Activated CD4-positive, alpha-beta T cell treated with anti-CD3 and anti-CD28 coated beads, Interleukin-2, amount 10 ng/mL, durations not matched to agents 24 days and 14 days (primary cell): Measurements from ENCODE around the gene ACSL5. TPM values are rescaled to one million over a fixed set of nuclear protein-coding genes. Genes with fewer than 3 reads are reported as not detected.
A peak's percentile ranks its signal among the peaks of the same experiment; 100 is the strongest.
"Not testable (repeated sequence)": the region's sequence is repeated elsewhere in the genome, so short reads cannot be mapped to it uniquely, and the experiment has no call there.

Experiments used
- DNase-seq: peaks from one replicate; pipeline ENCODE4 v3.0.0; 2022
- H3K27ac Mint-ChIP-seq: one replicate; pipeline ENCODE4 v1.8.0; 2022; ENCODE audit warnings: mild to moderate bottlenecking, mixed read lengths
- H3K27me3 Mint-ChIP-seq: one replicate; pipeline ENCODE4 v1.8.0; 2022; ENCODE audit warnings: mixed read lengths
- H3K36me3 Mint-ChIP-seq: one replicate; pipeline ENCODE4 v1.8.0; 2022; ENCODE audit warnings: low read depth, mild to moderate bottlenecking, mixed read lengths
- H3K4me1 Mint-ChIP-seq: one replicate; pipeline ENCODE4 v1.8.0; 2021; ENCODE audit warnings: mixed read lengths
- H3K4me3 Mint-ChIP-seq: one replicate; pipeline ENCODE4 v1.8.0; 2022; ENCODE audit warnings: mild to moderate bottlenecking, moderate library complexity, mixed read lengths
- H3K9me3 Mint-ChIP-seq: one replicate; pipeline ENCODE4 v1.8.0; 2021; ENCODE audit warnings: mixed read lengths
- intact Hi-C: fragments of 100-400 bp; cut with micrococcal nuclease; formaldehyde crosslinking; loops from one replicate; pipeline ENCODE4 v1.15.1; 2023
- total RNA-seq: library from RNA; stranded (reverse); gene quantifications from 2 replicates; pipeline ENCODE4 v1.2.3, GENCODE V29; 2022

The ACSL5 gene
- total RNA-seq, 1 donor from 2014 or later = 48.6 TPM

DNA sequence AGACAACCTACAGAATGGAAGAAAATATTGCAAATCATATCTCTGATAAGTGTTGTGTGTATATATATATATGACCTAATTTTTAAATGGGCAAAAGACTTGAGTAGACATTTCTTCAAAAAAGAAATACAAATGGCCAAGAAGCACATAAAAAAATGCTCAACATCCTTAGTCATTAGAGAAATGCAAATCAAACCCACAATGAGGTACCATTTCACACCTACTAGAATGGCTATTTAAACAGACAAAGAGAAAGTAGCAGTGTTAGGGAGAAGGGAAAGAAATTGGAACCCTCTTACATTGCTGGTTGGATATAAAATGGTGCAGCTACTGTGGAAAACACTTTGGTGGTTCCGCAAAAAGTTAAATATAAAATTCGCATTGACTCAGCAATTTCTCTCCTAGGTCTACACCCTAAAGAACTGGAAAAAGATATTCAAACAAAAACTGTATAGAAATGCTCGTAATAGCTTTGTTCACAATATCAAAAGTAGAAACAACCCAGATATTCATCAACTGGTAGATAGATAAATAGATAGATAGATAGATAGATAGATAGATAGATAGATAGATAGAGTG lies 16.3 kb downstream of the ACSL5 start:
- no peaks in the 10 kb centered on the region for H3K27me3 Mint-ChIP-seq
- peaks cover 25% of the 10 kb centered on the region for H3K36me3 Mint-ChIP-seq
- DNase-seq = no peak

DNA sequence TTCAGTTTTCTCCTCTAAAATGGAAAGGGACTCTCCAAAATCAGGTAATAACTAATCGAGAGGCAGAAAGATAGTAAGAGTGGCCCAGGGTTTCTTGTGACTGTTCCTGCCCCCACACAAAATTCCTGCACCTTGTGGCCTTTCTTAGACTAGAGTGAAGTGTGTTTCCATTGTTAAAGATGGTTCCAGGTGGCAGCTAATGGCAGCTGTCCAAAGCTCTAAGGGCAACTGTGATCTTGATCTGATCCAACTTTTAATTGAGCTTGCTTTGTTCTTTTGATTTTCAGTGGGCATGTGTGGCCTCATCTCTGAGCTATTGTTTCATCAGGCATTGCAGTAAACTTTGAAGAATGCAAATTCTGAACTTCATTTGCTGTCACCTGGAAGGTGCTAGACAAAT lies 19.4 kb downstream of the ACSL5 start:
- no peak overlapping the region for H3K4me3 Mint-ChIP-seq
- peak overlapping the region; percentile 31 for H3K27ac Mint-ChIP-seq
- no peak for DNase-seq
- no peaks in the 10 kb centered on the region for H3K9me3 Mint-ChIP-seq
- peaks cover 37% of the 10 kb centered on the region for H3K4me1 Mint-ChIP-seq
- peaks cover 19% of the 10 kb centered on the region for H3K36me3 Mint-ChIP-seq
- H3K27me3 Mint-ChIP-seq = no peaks in the 10 kb centered on the region
- intact Hi-C loops = no loop called here

More for the DNA sequence above, 16.3 kb downstream of the ACSL5 start:
- H3K27ac Mint-ChIP-seq = peak overlapping the region; percentile 69
- no peaks in the 10 kb centered on the region for H3K9me3 Mint-ChIP-seq
- H3K4me1 Mint-ChIP-seq = peaks cover 48% of the 10 kb centered on the region
- peak overlapping the region; percentile 54 for H3K4me3 Mint-ChIP-seq
- intact Hi-C loops = no loop called here

DNA sequence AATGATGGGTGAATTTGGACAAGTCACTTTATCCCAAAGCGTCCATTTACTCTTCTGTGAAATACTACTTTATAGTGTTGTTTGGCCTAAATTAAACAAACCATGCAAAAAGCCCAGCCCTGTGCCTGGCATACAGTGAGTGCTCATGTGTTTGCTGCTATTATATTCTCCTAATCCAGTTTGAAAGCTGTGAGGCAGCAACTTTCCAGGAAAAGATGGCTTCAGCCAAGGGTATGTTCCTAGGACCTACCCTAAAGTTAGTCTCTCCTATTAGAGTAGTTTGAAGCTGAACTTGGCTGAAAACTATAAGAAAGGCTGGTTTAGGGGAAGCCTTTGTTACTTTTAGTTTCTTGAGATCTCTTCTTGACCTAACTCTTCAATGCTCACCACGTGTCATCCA lies 19.9 kb downstream of the ACSL5 start:
- intact Hi-C loops = no loop called here
- no peaks in the 10 kb centered on the region for H3K27me3 Mint-ChIP-seq
- peak overlapping the region; percentile 20 for H3K27ac Mint-ChIP-seq
- no peak overlapping the region for H3K4me3 Mint-ChIP-seq
- no peaks in the 10 kb centered on the region for H3K9me3 Mint-ChIP-seq
- peaks cover 33% of the 10 kb centered on the region for H3K4me1 Mint-ChIP-seq
- DNase-seq = no peak
- H3K36me3 Mint-ChIP-seq = peaks cover 22% of the 10 kb centered on the region

DNA sequence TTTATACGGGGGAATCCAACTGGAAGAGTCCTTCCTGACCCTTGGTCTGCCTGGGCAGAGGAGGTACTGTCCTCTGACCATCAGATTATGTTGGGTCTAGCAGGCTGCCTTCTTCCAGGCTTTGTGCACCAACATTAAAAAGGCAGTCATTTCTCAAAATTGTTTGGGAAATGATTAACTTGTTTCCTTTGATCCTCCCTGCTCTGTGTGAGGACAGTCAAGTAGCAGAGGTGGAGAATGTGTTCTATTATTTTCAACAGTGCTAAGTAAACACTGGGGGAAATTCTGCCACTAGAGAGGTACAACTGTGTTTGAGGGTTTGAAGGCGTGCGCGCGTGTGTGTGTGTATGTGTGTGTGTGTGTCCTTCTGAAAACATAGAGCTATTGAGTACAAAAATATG lies 20.6 kb downstream of the ACSL5 start:
- Mint-ChIP-seq H3K36me3 (peaks cover 24% of the 10 kb centered on the region), H3K9me3 (no peaks in the 10 kb centered on the region), H3K27ac (peak overlapping the region; percentile 20), H3K4me3 (no peak overlapping the region), H3K4me1 (peaks cover 26% of the 10 kb centered on the region), H3K27me3 (no peaks in the 10 kb centered on the region)
- intact Hi-C loops = no loop called here
- no peak for DNase-seq

DNA sequence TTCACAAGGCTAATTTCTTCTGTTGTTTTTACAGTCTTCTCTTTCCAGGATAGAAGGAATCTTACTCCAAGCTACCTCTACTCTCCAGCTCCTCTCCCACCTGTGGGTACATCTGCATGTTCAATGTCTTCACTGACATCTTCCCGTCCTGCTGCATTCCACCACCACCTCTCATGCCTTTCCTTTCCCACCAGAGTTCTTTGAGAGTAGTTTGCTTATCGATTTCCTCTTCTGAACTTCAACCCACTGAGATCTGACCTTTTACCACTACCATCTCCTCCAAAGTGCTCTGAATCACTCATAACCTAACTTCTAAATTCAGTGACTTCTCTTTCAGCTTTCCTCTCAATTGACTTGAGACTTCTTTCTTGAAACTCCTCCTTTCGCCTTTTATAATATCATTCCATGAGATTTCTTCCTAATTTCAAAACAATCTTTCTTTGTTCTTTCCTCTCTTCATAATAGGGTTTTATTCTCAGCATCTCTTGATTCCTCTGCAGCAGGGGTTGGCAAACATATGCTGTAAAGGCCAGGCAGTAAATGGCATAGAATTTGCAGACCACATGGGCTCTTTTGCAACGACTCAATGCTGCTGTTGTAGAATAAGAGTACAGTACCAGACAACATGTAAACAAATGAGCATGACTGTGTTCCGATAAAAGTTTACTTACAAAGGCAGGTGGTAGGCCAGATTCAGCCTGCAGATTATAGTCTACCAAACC lies 22.1 kb downstream of the ACSL5 start:
- no peak overlapping the region for H3K27ac Mint-ChIP-seq
- no peak overlapping the region for H3K4me3 Mint-ChIP-seq
- H3K4me1 Mint-ChIP-seq = peaks cover 18% of the 10 kb centered on the region
- no peaks in the 10 kb centered on the region for H3K9me3 Mint-ChIP-seq
- intact Hi-C loops = no loop called here
- DNase-seq = no peak
- H3K36me3 Mint-ChIP-seq = peaks cover 27% of the 10 kb centered on the region
- no peaks in the 10 kb centered on the region for H3K27me3 Mint-ChIP-seq

DNA sequence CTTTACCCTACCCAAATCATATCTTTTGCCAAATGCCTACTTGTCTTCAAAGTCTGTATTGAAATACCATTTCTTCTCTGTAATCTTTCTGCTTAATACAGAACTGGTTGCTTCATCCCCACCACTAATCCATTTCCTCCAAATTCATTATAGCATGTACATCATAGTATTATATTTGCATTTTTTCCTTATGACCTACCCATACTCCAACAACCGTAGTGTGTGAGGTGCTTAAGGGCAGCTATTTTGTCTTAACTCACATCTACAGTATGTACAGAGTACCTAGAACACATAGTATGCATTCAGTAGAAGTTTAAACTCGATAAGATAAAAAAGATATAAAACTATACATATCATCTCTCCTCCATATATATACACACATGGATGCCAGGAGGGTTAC lies 23.7 kb downstream of the ACSL5 start:
- Mint-ChIP-seq H3K4me3 (no peak overlapping the region), H3K27ac (no peak overlapping the region), H3K9me3 (no peaks in the 10 kb centered on the region), H3K36me3 (peaks cover 26% of the 10 kb centered on the region), H3K27me3 (no peaks in the 10 kb centered on the region), H3K4me1 (peaks cover 13% of the 10 kb centered on the region)
- intact Hi-C loops = no loop called here
- DNase-seq = no peak

DNA sequence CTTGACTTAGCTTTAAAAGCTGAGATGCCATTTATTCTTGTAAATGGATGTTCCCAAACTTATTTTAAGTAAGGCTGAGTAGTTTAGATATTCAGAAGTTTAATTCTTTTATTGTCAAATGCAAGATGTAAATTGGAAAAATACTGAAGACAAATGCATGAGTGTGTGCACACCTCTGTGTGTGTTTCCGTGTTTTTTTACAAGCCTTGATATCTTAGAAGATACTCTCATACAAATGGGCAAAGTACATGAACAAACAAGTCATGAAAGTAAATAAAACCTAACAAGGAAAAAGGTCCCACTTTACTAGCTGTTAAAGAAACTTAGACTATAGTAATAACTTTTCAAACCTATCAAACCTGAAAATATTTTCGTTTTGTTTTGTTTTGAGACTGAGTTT lies 29.0 kb downstream of the ACSL5 start:
- H3K4me3 Mint-ChIP-seq = no peak overlapping the region
- intact Hi-C loops = no loop called here
- H3K9me3 Mint-ChIP-seq = peaks cover 11% of the 10 kb centered on the region
- DNase-seq = no peak
- H3K27me3 Mint-ChIP-seq = no peaks in the 10 kb centered on the region
- H3K27ac Mint-ChIP-seq = no peak overlapping the region
- peaks cover 64% of the 10 kb centered on the region for H3K36me3 Mint-ChIP-seq
- peaks cover 3% of the 10 kb centered on the region for H3K4me1 Mint-ChIP-seq

DNA sequence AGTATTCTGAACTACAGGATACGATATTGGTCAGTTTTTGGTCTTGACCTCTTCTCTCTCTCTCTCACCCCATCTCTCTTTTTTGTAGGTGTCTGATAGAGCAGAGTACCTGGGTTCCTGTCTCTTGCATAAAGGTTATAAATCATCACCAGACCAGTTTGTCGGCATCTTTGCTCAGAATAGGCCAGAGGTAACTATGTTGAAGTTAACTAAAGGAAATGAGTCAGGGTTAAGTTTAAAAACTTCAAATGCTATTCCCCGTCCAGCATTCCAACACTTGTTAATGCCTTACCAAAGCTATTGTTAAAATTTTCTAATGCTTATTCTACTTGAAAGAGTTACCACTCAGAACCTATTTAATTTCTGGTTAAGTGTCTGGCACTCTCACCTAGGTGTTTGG lies 30.7 kb downstream of the ACSL5 start:
- H3K36me3 Mint-ChIP-seq = peaks cover 65% of the 10 kb centered on the region
- DNase-seq = no peak
- peaks cover 11% of the 10 kb centered on the region for H3K9me3 Mint-ChIP-seq
- H3K4me1 Mint-ChIP-seq = peaks cover 3% of the 10 kb centered on the region
- H3K27me3 Mint-ChIP-seq = no peaks in the 10 kb centered on the region
- intact Hi-C loops = no loop called here
- H3K27ac Mint-ChIP-seq = no peak overlapping the region
- H3K4me3 Mint-ChIP-seq = no peak overlapping the region

DNA sequence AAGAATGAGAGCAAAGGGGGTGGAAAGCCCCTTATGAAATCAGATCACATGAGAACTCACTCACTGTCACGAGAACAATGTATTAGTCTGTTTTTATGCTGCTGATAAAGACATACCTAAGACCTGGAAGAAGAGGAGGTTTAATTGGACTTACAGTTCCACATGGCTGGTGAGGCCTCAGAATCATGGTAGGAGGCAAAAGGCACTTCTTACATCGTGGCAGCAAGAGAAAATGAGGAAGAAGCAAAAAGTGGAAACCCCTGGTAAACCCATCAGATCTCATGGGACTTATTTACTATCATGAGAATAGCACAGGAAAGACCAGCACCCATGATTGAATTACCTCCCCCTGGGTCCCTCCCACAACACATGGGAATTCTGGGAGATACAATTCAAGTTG lies 32.9 kb downstream of the ACSL5 start:
- H3K4me3 Mint-ChIP-seq, intact Hi-C loops, H3K27me3 Mint-ChIP-seq, H3K27ac Mint-ChIP-seq, H3K4me1 Mint-ChIP-seq, DNase-seq: not testable (repeated sequence)
- Mint-ChIP-seq H3K9me3 (peaks cover 11% of the 10 kb centered on the region), H3K36me3 (peaks cover 68% of the 10 kb centered on the region)

DNA sequence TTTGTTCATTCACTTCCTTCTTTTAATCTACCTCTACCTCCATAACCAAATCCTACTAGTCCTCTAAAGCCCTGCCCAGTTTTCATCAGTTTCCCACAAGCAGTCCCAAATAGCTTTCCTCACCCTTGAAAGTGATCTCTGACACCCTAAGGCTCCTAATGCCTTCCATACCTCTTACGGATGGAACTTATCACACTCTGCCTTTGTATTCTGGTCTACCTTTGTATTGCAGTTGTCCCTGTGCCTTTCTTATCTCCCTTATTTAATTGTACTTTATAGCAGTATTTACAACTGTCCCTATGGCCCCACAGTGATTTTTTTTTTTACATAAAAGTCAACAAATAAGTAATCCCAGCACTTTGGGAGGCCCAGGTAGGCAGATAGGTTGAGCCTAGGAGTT lies 33.8 kb downstream of the ACSL5 start:
- intact Hi-C loops = no loop called here
- Mint-ChIP-seq H3K27me3 (no peaks in the 10 kb centered on the region), H3K27ac (no peak overlapping the region), H3K4me3 (no peak overlapping the region), H3K4me1 (peaks cover 3% of the 10 kb centered on the region), H3K36me3 (peaks cover 71% of the 10 kb centered on the region), H3K9me3 (peaks cover 11% of the 10 kb centered on the region)
- DNase-seq = no peak

DNA sequence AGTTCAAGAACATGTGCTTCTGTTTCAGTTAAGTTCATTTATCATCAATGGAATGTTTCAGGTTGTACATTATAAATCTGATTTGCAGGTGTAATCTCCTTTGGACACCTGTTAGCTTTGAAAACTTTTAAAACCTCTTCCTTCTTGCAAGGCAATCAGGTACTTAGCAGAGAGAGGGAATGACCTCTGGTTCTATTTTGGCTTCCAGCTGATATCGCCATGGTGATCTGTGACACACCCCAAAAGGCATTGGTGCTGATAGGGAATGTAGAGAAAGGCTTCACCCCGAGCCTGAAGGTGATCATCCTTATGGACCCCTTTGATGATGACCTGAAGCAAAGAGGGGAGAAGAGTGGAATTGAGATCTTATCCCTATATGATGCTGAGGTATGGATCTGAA lies 35.4 kb downstream of the ACSL5 start:
- Mint-ChIP-seq H3K9me3 (peaks cover 11% of the 10 kb centered on the region), H3K36me3 (peaks cover 64% of the 10 kb centered on the region), H3K27me3 (no peaks in the 10 kb centered on the region), H3K27ac (no peak overlapping the region), H3K4me3 (no peak overlapping the region), H3K4me1 (peaks cover 3% of the 10 kb centered on the region)
- intact Hi-C loops = no loop called here
- DNase-seq = no peak

DNA sequence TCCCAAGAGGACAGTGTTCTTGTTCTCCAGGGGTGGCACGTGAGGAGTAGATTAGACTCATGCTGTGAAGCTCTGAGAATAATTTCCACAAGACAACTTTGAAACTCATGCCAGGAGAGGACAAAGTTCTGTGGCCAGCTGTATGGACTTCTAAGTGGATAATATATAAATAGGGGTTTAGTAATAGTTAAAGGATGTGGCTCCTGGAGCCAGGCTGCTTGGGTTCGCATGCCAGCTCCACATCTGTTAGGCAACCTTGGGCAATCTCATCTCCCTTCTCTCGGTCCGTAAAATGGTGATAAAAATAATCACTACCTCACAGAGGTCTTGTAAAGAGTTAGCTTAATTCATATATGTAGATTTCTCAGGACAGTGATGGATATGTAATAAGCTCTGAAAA lies 35.8 kb downstream of the ACSL5 start:
- H3K27me3 Mint-ChIP-seq = no peaks in the 10 kb centered on the region

DNA sequence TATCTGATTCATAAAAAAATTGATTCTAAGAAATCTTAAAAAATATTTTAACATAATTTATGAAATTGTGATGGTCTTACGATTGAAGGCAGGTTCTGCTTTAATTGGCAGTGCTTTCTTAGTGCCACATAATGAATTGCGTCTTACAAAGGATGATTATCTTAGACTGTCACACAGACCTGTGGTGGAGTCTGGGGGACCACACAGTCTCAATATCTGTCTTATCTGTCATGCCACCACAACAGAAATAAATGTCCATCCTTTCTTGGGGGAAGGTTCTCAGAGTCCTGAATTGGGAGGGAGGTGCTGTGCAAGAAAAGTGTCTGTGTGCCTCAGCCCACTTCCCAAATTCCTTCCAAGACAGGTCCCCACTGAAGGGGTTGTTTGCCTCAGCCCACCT lies 38.8 kb downstream of the ACSL5 start:
- intact Hi-C loops = no loop called here
- Mint-ChIP-seq H3K4me1 (no peaks in the 10 kb centered on the region), H3K27me3 (no peaks in the 10 kb centered on the region), H3K4me3 (no peak overlapping the region), H3K27ac (no peak overlapping the region), H3K36me3 (peaks cover 58% of the 10 kb centered on the region), H3K9me3 (no peaks in the 10 kb centered on the region)
- DNase-seq = no peak

More for the DNA sequence above, 35.8 kb downstream of the ACSL5 start:
- H3K4me3 Mint-ChIP-seq = no peak overlapping the region
- H3K9me3 Mint-ChIP-seq = peaks cover 11% of the 10 kb centered on the region
- intact Hi-C loops = no loop called here
- peaks cover 63% of the 10 kb centered on the region for H3K36me3 Mint-ChIP-seq
- peaks cover 3% of the 10 kb centered on the region for H3K4me1 Mint-ChIP-seq
- H3K27ac Mint-ChIP-seq = no peak overlapping the region
- DNase-seq = no peak

DNA sequence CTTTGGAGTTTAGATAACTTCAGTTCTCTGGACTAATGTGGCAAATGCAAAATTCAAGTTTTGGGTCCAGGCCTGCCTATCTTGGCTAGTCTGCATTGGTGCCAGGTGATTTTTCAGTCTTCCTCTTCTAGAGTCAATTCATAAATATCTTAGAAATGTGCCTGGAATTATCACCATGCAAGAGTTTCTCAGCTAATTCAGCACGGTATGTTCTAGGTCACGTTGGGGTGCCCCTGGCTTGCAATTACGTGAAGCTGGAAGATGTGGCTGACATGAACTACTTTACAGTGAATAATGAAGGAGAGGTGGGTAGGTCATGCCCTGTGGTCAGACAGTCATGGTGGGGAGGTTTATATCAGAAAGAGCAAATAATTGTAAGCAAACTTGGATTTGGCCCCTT lies 47.8 kb downstream of the ACSL5 start:
- H3K27ac Mint-ChIP-seq = no peak overlapping the region
- intact Hi-C loops = no loop called here
- H3K27me3 Mint-ChIP-seq = no peaks in the 10 kb centered on the region
- no peaks in the 10 kb centered on the region for H3K4me1 Mint-ChIP-seq
- H3K4me3 Mint-ChIP-seq = no peak overlapping the region
- no peaks in the 10 kb centered on the region for H3K9me3 Mint-ChIP-seq
- H3K36me3 Mint-ChIP-seq = peaks cover 49% of the 10 kb centered on the region
- DNase-seq = no peak

DNA sequence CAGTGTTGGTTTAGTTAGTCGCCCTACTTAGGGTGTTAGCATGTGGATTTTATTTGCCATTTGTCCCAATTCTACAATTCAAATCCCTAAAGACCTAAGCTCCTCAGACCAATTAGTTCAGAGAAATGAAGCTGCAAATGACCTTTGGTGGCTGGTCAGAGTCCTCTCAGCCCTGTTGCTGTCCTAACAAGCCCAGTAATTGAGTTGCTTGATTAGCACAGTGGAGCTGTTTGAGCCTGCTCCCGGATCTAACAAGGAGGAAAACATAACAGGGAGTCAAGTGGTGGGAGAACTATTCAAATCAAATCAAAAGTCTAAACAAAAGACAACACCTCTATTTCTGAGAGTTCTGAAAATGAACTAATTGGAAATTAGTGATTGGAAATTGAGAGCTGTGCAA lies 50.7 kb downstream of the ACSL5 start:
- no peak overlapping the region for H3K27ac Mint-ChIP-seq
- no peaks in the 10 kb centered on the region for H3K4me1 Mint-ChIP-seq
- H3K27me3 Mint-ChIP-seq = no peaks in the 10 kb centered on the region
- no peak overlapping the region for H3K4me3 Mint-ChIP-seq
- H3K9me3 Mint-ChIP-seq = no peaks in the 10 kb centered on the region
- intact Hi-C loops = no loop called here
- DNase-seq = no peak
- H3K36me3 Mint-ChIP-seq = peaks cover 52% of the 10 kb centered on the region
